Stimulated activated CD4-positive, alpha-beta T cell treated with anti-CD3 and anti-CD28 coated beads, Interleukin-2, amount 100 ng/mL, for 48 hours (primary cell): ENCODE results near the gene C10orf62.
A peak's percentile ranks its signal among the peaks of the same experiment; 100 is the strongest.
"Not testable (repeated sequence)": the region's sequence is repeated elsewhere in the genome, so short reads cannot be mapped to it uniquely, and the experiment has no call there.

ENCODE experiments used
- DNase-seq, 2 donors: peaks; one replicate each; pipeline ENCODE4 v3.0.0-alpha.2; 2020

Gene C10orf62

GRCh38 chr10:97566336-97566996 is 23.1 kb upstream of the C10orf62 start:
- no peak for DNase-seq

- DNase-seq: no peak
Measured at GRCh38 chr10:97567891-97568290, 21.6 kb upstream of the C10orf62 start.

- DNase-seq: no peak
Measured at GRCh38 chr10:97570146-97570788, 19.3 kb upstream of the C10orf62 start.

- no peak for DNase-seq
Measured at GRCh38 chr10:97570789-97571471, 18.6 kb upstream of the C10orf62 start.

- no peak for DNase-seq
Measured at GRCh38 chr10:97571622-97572021, 17.9 kb upstream of the C10orf62 start.

GRCh38 chr10:97572214-97572989 is 17.1 kb upstream of the C10orf62 start, which contains the start of gene ANKRD2:
ANKRD2 (plus strand) TSS chr10:97572779; CDS start chr10:97572789, 10 bp downstream.
- DNase-seq: peak; percentile 40 to 56

GRCh38 chr10:97573021-97573420 is 16.5 kb upstream of the C10orf62 start:
- no peak for DNase-seq

GRCh38 chr10:97573672-97574071 is 15.8 kb upstream of the C10orf62 start:
- DNase-seq: no peak

GRCh38 chr10:97574374-97575126 is 15.0 kb upstream of the C10orf62 start:
- DNase-seq: no peak

GRCh38 chr10:97575127-97575668 is 14.3 kb upstream of the C10orf62 start:
- no peak for DNase-seq

- DNase-seq: not testable (repeated sequence)
Measured at GRCh38 chr10:97576487-97576886, 13.0 kb upstream of the C10orf62 start.

- no peak for DNase-seq
Measured at GRCh38 chr10:97577701-97578100, 11.8 kb upstream of the C10orf62 start.

GRCh38 chr10:97578171-97578844 is 11.2 kb upstream of the C10orf62 start:
- DNase-seq: no peak

GRCh38 chr10:97580421-97581367 is 8.8 kb upstream of the C10orf62 start:
- DNase-seq: no peak

- no peak for DNase-seq
Measured at GRCh38 chr10:97582169-97582568, 7.4 kb upstream of the C10orf62 start.

GRCh38 chr10:97583476-97583875 is 6.0 kb upstream of the C10orf62 start:
- DNase-seq: no peak

GRCh38 chr10:97584060-97584797 is 5.3 kb upstream of the C10orf62 start, which contains the start of gene HOGA1:
HOGA1 (plus strand) TSS chr10:97584389; CDS start chr10:97584704, 315 bp downstream.
- DNase-seq: no peak

- DNase-seq: no peak
Measured at GRCh38 chr10:97584798-97585438, 4.6 kb upstream of the C10orf62 start.

GRCh38 chr10:97585439-97585811 is 4.1 kb upstream of the C10orf62 start:
- DNase-seq: no peak
